Kasumi-1 (cell line): Measurements from ENCODE around the gene PRKN.

Experiments used
- DNase-seq, 2 experiments: peaks; one replicate each; lab custom pipeline; 2025; lab: John Stamatoyannopoulos, UW

The PRKN gene

GRCh38 chr6:161414707-161415106, 1312.9 kb downstream of the PRKN start:
- no peak for DNase-seq

DNA sequence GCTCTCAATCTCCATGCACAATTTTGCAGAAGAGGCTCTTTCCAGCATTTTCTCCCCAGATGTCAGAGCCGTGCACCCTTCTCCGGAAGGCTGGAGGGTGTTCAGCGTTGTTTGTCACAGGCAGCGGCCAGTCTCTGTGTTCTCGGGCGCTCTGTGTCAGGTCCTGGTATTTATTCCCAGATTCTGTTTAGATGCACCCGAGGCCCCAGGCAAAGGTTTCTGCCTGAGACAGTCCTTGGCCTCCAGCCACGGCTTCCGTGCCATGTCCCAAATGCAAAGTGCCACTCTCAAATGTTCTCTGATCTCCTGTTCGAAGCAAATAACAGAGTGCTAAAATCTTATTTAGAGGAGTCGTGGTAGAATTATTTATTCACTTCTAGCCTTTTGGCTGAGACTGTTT, 1313.4 kb downstream of the PRKN start:
- no peak for DNase-seq

DNA sequence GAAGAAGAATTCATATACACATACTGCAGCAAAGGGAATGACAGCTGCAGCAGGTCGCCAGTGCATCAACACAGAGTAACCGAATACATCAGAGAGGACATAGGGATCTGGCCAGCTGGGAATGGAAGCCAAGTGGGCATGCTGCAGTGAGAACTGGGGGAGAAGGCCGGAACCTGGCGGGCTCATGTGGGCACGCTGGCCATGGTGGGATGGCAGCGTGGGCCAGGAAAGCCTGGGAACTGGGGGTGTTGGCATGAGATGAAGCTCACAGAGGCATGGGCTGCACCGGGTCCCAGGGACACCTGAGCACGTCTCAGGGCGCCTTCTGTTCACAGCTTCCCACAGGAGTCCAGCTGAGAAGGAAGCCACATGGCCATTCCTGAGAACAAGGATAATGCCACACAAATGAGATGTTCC, 1314.2 kb downstream of the PRKN start:
- no peak for DNase-seq

GRCh38 chr6:161412795-161413194, 1314.8 kb downstream of the PRKN start:
- DNase-seq, result no peak

GRCh38 chr6:161411265-161411944, 1316.2 kb downstream of the PRKN start:
- no peak for DNase-seq

DNA sequence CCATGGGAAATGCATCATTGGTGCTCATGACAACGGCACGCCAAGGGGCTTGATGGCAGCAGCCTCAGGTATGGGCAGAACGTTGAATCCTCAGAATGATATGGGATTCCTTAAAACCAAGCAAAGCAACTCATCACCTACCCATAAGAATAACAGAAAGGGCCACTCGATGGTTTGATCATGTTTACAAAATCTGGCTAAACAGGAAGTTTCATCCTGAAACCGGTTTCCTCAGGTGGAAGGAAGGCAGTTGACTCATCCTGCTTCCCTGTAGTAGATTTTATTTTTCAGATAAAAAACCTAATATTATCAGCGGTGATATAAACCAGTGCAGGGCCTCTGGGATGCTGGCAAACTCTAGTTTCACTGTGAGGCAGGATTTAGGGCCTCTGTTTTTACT, 1316.8 kb downstream of the PRKN start:
- no peak for DNase-seq

- no peak for DNase-seq
Measured at GRCh38 chr6:161410076-161410475, 1317.5 kb downstream of the PRKN start.

DNA sequence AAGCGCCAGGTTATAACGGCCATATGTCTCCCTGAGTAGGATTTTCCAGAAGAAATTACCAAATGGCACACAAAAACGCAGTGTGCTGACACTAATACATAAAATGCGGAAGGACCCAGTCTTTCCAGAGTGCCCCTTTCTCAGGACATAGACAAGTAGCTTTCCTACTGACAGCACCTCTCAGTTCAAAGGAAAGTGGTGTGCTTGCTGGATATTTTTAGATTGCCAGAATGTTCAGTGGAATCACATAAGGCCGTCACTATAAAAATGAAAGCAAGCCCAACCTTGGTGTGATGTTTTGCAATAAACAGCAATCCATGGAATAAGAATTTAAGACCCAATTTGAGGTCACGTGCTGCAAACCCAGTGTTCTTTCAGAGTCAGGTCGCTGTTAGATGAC, 1318.2 kb downstream of the PRKN start:
- no peak for DNase-seq

DNA sequence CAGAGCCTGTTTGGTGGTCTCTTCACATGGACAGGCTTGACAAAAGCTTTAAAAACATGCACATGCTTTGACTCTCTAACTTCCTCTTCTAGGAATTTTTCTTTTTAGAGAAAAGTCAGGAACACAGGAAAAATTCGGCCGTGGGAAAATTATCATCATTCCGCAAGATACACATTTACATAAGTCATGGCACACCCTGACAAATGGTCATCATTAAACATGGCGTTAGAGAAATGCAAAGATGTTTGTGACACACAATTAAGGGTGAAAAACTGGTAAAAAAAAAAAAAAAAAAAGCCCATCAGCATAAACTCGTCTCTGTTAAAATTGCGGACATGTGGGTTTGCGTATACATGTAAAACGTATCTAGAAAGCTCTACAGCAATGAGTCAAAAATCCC, 1319.5 kb downstream of the PRKN start:
- no peak for DNase-seq

DNA sequence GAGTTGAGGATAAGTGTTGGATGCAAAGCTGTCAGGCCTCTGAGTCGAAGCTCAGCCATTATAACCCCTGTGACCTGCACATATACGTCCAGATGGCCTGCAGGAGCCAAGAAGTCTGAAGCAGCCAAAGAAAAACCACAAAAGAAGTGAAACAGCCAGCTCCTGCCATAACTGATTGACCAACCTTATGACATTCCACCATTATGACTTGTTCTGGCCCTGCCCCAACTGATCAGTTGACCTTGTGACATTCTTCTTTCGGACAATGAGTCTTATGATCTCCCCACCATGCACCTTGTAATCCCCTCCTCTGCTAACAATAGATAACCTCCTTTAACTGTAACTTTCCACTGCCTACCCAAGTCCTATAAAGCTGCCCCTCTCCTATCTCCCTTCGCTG, 1320.0 kb downstream of the PRKN start:
- DNase-seq, result no peak

DNA sequence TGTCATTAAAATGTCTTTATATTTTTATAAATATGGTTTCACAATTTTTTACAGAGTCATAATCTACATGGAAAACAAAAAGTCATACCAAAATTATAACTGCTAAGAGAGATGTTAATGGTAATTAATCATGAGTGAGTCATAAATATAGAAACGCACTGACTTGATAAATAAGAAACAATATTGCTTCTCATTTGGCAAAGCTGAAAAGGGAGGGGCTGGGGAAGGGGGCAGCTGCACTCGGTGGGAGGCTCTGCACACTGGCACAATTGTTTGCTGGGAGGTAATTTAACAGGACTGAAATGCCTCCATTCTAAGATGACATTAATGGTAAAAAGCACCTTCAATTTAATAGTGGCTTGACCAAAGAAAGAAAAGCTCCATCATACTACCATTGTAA, 1320.5 kb downstream of the PRKN start:
- no peak for DNase-seq

DNA sequence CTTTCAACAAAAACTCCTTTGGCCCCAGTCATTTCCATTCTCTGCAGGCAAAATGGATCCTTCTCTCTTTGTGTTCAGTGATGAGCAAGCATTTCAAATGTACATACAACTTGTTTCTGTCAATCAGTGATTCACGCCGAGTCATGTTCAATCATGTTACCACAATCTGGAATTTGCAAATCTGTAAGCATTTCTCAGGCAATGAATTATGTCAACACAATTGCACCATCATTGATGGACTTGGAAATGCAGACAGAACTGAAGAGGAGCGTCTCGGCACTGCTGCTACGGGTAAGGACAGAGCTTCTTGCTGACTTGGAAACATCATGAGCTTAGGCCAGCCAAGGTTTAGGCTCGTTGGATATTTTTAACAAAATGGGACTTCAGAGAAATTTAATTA, 1320.9 kb downstream of the PRKN start:
- DNase-seq, result no peak

- DNase-seq, result no peak
Measured at GRCh38 chr6:161405418-161405817, 1322.1 kb downstream of the PRKN start.

DNA sequence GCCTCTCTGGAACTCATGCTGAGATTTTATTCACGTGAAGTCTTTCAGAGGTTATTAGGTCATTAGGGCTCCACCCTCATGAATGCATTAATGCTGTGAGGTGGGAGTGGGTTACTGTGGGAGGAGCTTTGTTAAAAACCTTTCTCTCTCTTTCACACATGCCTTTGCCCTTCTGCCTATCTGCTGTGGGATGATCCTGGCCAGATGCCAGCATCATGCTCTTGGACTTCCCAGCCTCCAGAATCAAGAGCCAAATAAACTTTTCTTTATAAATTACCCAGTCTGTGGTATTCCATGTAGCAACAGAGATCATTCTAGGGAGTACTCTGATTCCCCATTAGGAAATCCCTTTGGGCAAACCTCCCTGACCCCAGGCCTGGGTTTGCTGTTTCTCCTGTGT, 1323.8 kb downstream of the PRKN start:
- DNase-seq, result no peak

- no peak for DNase-seq
Measured at GRCh38 chr6:161401587-161402309, 1325.8 kb downstream of the PRKN start.

DNA sequence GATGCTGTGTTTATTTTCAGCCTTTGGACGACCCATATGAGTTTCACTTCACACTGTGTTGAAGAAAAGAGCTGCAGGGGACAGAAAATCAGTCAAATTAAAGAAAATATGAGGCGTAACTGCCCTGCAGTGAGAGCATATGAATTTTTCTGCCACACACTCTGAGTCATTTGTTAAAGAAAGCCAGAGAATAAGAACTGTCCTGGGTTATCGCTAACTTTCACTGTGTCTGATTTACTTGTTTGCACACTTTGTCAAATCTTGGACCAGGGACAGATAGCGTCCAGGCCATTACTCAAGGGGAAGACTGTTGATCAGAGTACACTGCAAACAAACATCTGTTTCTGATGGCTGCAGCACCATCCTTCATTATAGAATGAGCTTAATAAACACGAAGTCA, 1326.9 kb downstream of the PRKN start:
- no peak for DNase-seq

DNA sequence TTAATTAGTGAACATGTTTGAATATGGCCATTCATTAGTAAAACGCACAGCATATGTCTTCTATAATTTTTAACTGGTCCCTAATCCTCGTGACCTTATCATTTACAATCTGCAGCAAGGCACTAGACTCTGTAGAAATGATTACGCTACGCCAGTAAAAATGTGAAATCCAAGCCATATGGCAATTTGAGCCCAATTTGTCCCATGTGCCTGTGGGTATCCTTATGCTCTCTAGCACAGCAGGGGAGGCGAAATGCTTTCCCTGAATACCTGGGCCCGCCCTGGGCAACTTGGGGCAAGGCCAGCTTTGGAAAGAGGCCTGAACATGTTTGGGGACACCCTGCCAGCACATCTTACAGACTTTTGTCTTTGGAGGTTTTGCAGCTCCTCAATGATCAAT, 1331.0 kb downstream of the PRKN start:
- no peak for DNase-seq

DNA sequence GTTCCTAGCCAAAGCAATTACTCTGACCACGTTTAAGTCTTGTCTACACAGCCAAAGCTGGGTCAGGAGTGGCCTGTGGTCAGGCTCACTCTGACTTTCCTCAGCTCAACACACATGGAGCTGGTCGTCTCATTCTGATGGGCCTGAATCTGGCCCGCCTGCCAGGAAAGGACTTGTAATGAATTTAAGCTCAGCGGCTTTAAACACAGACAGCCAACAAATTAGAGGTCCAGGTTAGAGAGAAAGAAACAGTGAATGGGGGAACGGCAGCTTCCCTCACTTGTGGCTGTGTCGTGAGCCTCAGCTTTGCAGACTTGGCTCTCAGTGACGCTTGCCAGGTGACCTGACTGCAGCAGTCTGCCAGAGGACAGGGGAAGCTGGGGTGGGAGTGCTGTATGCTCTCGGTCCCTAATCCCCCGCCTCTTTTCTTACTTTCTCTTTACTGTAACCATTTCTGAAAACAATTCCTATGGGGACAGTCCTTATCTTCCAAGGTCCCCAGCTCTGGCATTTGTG, 1331.8 kb downstream of the PRKN start:
- DNase-seq, result no peak

DNA sequence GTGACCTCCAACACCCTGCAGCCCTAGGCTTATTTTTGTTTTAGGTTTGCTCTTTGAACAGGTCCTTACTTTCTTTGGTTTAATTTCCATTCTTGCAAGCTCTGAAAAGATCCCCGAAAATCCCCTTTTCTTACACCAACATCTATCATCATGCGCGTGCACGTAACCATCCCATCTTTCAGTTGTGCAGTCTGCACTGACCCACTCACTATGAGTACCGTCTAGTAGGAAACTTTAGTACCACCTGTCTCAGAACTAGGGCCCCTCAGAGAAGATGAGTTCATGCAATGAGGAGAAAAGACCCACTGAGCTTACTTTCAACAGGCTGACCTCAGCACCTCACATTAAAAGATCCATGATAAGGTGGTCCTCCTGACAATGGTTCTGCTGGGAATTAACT, 1333.1 kb downstream of the PRKN start:
- DNase-seq, result no peak

DNA sequence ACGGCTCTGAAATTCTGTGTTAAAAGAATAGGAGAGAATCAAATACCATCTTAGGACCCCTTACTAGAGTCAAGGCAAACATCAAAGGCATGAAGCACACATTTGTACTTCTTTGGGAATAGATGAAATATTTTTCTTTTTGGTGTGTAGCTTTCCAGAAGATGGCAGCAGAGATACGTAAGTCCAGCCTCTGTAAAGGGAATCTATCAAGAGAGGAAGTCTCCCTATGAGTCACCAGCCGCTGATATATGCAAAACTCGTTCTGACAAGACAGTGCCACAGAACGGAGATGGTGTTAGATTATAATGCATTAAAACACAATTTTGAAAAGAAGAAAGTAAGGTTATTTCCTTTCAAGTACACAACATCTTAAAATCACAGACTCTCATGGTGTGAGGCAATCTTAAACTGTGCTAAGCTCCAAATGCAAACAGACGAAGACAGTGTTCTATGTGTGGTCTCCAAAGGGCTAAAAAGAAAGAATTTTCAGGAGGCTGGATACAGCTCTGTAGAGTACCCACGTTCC, 1333.7 kb downstream of the PRKN start:
- peak; percentile 91 to 94 for DNase-seq

DNA sequence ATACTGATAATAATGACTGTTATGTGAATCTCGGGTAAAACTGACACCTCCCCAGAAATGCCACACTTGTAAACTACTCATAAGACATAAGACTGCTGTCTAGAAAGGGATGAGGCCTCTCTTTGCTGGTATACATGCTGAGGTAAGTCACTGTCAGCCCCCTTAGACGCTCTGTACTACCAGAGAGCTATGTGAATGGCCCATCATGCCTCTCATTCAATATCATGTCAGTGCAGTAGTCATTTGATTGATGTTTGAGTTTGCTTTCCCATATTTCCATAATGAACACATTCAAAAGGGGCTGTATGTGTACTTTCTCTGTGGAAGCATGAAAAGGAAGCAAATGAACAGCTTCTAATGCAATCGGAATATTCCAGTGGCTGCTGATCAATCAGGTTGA, 1334.3 kb downstream of the PRKN start:
- DNase-seq, result no peak

DNA sequence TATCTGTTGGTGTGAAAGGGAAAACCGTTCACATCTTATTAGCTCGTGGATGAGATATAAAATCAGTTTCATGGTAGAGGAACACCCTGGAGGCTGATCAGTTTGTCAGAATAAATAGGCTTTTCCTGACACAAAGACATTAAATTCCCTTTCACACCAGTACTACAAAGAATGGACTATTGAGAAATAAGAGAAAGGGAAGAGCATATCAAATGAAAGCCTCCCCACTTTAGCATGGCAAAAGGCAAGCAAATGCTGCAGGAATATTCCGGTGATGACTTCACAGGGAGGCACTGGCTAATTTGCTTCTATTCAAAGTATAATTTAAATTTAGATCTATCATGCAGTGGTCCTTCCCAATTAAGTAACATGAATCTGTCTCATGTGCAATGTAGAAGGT, 1337.8 kb downstream of the PRKN start:
- DNase-seq, result no peak

- DNase-seq, result no peak
Measured at GRCh38 chr6:161383951-161384350, 1343.6 kb downstream of the PRKN start.
